PC-3 (cell line): ENCODE measurements around the gene ABHD2. TPM values are rescaled to one million over a fixed set of nuclear protein-coding genes. Genes with fewer than 3 reads are reported as not detected.
A peak's percentile ranks its signal among the peaks of the same experiment; 100 is the strongest.

Source experiments
- ATAC-seq: fragments of 200-7000 bp; cut with Tn5 transposase; 2 replicates; pipeline ENCODE4 v1.9.1; 2020; ENCODE audit warnings: mild to moderate bottlenecking, moderate library complexity
- BruUV-seq: library from RNA; stranded (reverse); fragments of 400-500 nt; replicated peaks from 2 replicates; lab custom pipeline; 2021; lab: Mats Ljungman, UMichigan
- CTCF ChIA-PET: fragments of 300-600 bp; sonication (Branson Sonifier 250); formaldehyde crosslinking; loops from one replicate; lab custom pipeline; 2022; ENCODE audit warnings: antibody characterized with exemption; lab: Charles Lee
- POLR2A ChIA-PET: fragments of 300-600 bp; sonication (Branson Sonifier 250); formaldehyde crosslinking; loops from one replicate; lab custom pipeline; 2022; ENCODE audit warnings: antibody characterized with exemption; ENCODE audit not compliant: unreplicated experiment; lab: Charles Lee
- DNase-seq: peaks from one replicate; pipeline ENCODE4 v3.0.0-alpha.2; 2015
- H2AFZ ChIP-seq: fragments of 300-600 bp; sonication (generic); 2 replicates; pipeline ENCODE4 v1.6.0; 2016; ENCODE audit warnings: antibody characterized with exemption, low read length
- H3F3A ChIP-seq: fragments of 300-600 bp; sonication (generic); one replicate; pipeline ENCODE4 v1.6.0; 2017; ENCODE audit warnings: antibody characterized with exemption, low read length, control low read depth, mild to moderate bottlenecking; ENCODE audit not compliant: unreplicated experiment
- H3K27ac ChIP-seq: fragments of 300-600 bp; sonication (generic); 2 replicates; pipeline ENCODE4 v1.5.1; 2016; ENCODE audit warnings: mild to moderate bottlenecking, low read length
- H3K27me3 ChIP-seq: fragments of 300-600 bp; sonication (generic); 2 replicates; pipeline ENCODE4 v1.6.1; 2016; ENCODE audit warnings: low read length, mixed read lengths
- H3K36me3 ChIP-seq: fragments of 300-600 bp; sonication (generic); 2 replicates; pipeline ENCODE4 v1.6.1; 2016; ENCODE audit warnings: low read depth, mixed run types, low read length, mixed read lengths
- H3K4me1 ChIP-seq: fragments of 300-600 bp; sonication (generic); 2 replicates; pipeline ENCODE4 v1.5.1; 2016; ENCODE audit warnings: low read length; ENCODE audit not compliant: insufficient read depth
- H3K4me2 ChIP-seq: fragments of 300-600 bp; sonication (generic); 2 replicates; pipeline ENCODE4 v1.6.0; 2016; ENCODE audit warnings: low read length
- H3K4me3 ChIP-seq: fragments of 300-600 bp; sonication (generic); 2 replicates; pipeline ENCODE4 v1.5.1; 2016; ENCODE audit warnings: mild to moderate bottlenecking, low read length, mixed read lengths
- H3K79me2 ChIP-seq: fragments of 300-600 bp; sonication (generic); 2 replicates; pipeline ENCODE4 v1.6.1; 2017; ENCODE audit warnings: low read length, mixed read lengths
- H3K9ac ChIP-seq: fragments of 300-600 bp; sonication (generic); 2 replicates; pipeline ENCODE4 v1.6.0; 2016; ENCODE audit warnings: mild to moderate bottlenecking, low read length
- H3K9me2 ChIP-seq: fragments of 300-600 bp; sonication (generic); replicated peaks from 2 replicates; pipeline ENCODE4 v1.6.1; 2016; ENCODE audit warnings: mixed run types, low read length, mixed read lengths
- H3K9me3 ChIP-seq: fragments of 300-600 bp; sonication (generic); 2 replicates; pipeline ENCODE4 v1.6.1; 2016; ENCODE audit warnings: low read length, mixed read lengths
- H4K20me1 ChIP-seq: fragments of 300-600 bp; sonication (generic); 2 replicates; pipeline ENCODE4 v1.6.1; 2016; ENCODE audit warnings: low read length, mixed read lengths
- CTCF ChIP-seq: fragments of 300-600 bp; sonication (generic); conservative IDR thresholded peaks from 2 replicates; pipeline ENCODE4 v1.5.1; 2017; ENCODE audit warnings: antibody characterized with exemption, low read depth, mild to moderate bottlenecking, low read length
- EZH2 ChIP-seq: fragments of 300-600 bp; sonication (generic); IDR thresholded peaks from one replicate; pipeline ENCODE4 v1.6.1; 2017; ENCODE audit warnings: antibody characterized with exemption, mild to moderate bottlenecking, low read length; ENCODE audit not compliant: unreplicated experiment
- EZH2phosphoT487 ChIP-seq: fragments of 300-600 bp; sonication (generic); IDR thresholded peaks from 2 replicates; pipeline ENCODE4 v1.6.1; 2018; ENCODE audit warnings: mild to moderate bottlenecking, antibody characterized with exemption, low read length, borderline replicate concordance
- intact Hi-C: fragments of 100-400 bp; cut with micrococcal nuclease; formaldehyde crosslinking; loops from 2 replicates; pipeline ENCODE4 v1.9.0; 2023
- total RNA-seq: library from RNA; depleted of rRNA; stranded (reverse); fragments of >200 nt; gene quantifications from 2 replicates; pipeline ENCODE4 v1.2.3, GENCODE V29; 2014

ABHD2 gene
- total RNA-seq, 1 experiment from 2014 or later, result 34.0 TPM

- ChIA-PET CTCF (no interaction called here), POLR2A (no interaction called here)
- no peak overlapping the region for H3K9ac ChIP-seq
- intact Hi-C loops, result no loop called here
- H3K4me1 ChIP-seq, result peaks cover 66% of the 10 kb centered on the region
- no TSS peak for BruUV-seq
- no peak for DNase-seq
- H4K20me1 ChIP-seq, result no peaks in the 10 kb centered on the region
- H3K27me3 ChIP-seq, result no peaks in the 10 kb centered on the region
- peaks cover 17% of the 10 kb centered on the region for H3K79me2 ChIP-seq
- no peak overlapping the region for H3K4me3 ChIP-seq
- ATAC-seq, result no peak
- no peak overlapping the region for H3K27ac ChIP-seq
- H3K9me3 ChIP-seq, result no peaks in the 10 kb centered on the region
- TF ChIP-seq EZH2phosphoT487, result no peak
- no peak for TF ChIP-seq CTCF
- no peak for TF ChIP-seq EZH2
- H3K36me3 ChIP-seq, result peaks cover 8% of the 10 kb centered on the region
- no peak overlapping the region for H3K4me2 ChIP-seq
- peaks cover 9% of the 10 kb centered on the region for H3F3A ChIP-seq
- H2AFZ ChIP-seq, result no peak overlapping the region
- H3K9me2 ChIP-seq, result no peaks in the 10 kb centered on the region
Measured at GRCh38 chr15:89117790-89118189, 29.5 kb downstream of the ABHD2 start.

- H3K9ac ChIP-seq, result peak overlapping the region; percentile 81
- ChIA-PET POLR2A (no interaction called here), CTCF (no interaction called here)
- peaks cover 9% of the 10 kb centered on the region for H3F3A ChIP-seq
- H3K79me2 ChIP-seq, result peaks cover 10% of the 10 kb centered on the region
- H2AFZ ChIP-seq, result no peak overlapping the region
- H4K20me1 ChIP-seq, result no peaks in the 10 kb centered on the region
- peaks cover 8% of the 10 kb centered on the region for H3K36me3 ChIP-seq
- TF ChIP-seq CTCF (no peak), EZH2phosphoT487 (no peak), EZH2 (no peak)
- no peaks in the 10 kb centered on the region for H3K9me3 ChIP-seq
- H3K27ac ChIP-seq, result peak overlapping the region; percentile 99
- DNase-seq (no peak), ATAC-seq (no peak)
- H3K4me1 ChIP-seq, result peaks cover 67% of the 10 kb centered on the region
- BruUV-seq, result no TSS peak
- H3K27me3 ChIP-seq, result no peaks in the 10 kb centered on the region
- H3K4me2 ChIP-seq, result peak overlapping the region; percentile 84
- no peak overlapping the region for H3K4me3 ChIP-seq
- intact Hi-C loops, result no loop called here
- H3K9me2 ChIP-seq, result no peaks in the 10 kb centered on the region
Measured at GRCh38 chr15:89118481-89118989, 30.3 kb downstream of the ABHD2 start.
